T-helper 2 cell treated with Interferon-gamma antibody and Interleukin-4, amounts not matched to agents 100 ng/mL and 5 ng/mL, for 36 hours (primary cell): ENCODE results near the gene KCNQ1OT1. TPM values are rescaled to one million over a fixed set of nuclear protein-coding genes. Genes with fewer than 3 reads are reported as not detected.

Experiments used
- intact Hi-C: fragments of 100-400 bp; cut with micrococcal nuclease; formaldehyde crosslinking; loops from one replicate; pipeline ENCODE4 v1.15.1; 2023
- total RNA-seq: library from RNA; stranded (reverse); gene quantifications from 2 replicates; pipeline ENCODE4 v1.2.3, GENCODE V29; 2022

The KCNQ1OT1 gene
- total RNA-seq, 1 donor from 2014 or later = 0.48 TPM

DNA sequence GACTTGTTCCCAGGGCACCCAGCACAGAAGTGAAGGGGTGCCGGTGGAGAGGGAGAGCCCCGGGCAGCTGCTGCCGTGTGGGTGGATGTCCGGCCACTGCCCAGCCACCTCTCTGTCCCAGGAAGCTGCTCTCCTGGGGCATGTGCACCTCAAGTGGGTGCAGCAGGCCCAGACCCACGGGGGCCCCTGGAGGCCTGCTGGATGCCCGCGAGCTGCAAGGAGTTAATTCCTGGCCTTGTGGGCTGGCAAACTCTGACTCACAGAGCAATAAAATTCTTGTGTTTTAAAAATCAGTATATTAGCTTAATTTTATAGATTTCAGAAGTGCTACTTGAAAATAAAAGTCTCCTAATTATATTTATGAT lies 37.4 kb upstream of the KCNQ1OT1 start:
- intact Hi-C loops = no loop called here

DNA sequence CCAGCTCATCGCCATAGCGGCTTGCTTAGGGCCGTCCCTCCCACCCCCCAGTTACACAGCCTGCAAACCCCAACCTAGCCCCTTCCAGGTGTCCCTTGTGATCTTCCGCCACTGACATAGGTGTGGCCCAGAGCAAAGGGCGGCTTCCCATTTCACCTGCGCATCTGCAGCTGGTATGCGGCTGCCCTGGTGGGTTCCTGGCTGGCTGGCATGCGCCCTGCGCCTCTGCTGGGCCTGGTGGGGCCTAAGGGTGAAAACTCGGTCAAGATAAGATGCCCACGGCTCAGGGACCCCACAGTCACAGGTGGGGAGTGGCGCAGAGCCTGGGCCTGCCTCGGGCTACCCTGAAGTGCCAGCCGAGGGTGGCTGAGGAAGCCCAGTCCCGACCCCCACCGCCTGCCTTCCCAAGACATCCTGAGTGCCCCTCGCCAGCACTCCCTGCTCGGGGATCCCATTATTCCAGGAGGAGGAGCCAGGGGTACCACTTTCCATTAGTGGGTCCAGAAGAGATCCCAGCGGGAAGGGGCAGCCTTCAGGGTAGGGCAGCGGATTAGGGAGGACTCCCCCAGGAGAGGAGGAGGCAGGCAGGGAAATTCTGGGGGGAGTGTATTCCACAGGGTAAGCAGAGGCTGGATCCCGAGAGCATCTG lies 36.9 kb upstream of the KCNQ1OT1 start:
- intact Hi-C loops = no loop called here

DNA sequence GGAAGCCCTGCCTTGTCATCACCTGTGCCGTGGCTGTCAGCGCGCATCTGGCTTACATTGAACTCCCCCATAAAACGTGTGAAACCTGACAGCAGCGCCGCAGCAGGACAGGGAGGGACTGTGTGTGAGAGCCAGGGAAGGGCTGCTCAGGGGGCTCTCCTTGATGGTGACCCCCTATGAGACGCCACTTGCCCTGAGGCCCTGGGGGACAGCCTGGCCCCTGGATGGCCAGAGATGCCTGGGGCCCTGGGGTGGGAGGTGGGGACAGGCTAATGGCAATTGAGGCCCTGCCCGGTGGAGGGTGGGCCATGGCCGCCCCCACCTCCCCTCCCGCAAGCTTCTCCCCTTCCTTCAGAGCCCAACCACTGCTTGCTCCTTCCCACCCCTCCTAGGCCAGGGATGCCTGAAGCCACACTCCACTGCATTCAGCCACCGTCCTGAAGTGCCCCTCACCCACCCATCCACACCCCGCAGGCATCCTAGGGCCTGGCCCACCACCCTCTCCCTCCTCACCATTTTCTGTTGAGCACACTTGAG lies 35.3 kb upstream of the KCNQ1OT1 start:
- intact Hi-C loops = no loop called here

DNA sequence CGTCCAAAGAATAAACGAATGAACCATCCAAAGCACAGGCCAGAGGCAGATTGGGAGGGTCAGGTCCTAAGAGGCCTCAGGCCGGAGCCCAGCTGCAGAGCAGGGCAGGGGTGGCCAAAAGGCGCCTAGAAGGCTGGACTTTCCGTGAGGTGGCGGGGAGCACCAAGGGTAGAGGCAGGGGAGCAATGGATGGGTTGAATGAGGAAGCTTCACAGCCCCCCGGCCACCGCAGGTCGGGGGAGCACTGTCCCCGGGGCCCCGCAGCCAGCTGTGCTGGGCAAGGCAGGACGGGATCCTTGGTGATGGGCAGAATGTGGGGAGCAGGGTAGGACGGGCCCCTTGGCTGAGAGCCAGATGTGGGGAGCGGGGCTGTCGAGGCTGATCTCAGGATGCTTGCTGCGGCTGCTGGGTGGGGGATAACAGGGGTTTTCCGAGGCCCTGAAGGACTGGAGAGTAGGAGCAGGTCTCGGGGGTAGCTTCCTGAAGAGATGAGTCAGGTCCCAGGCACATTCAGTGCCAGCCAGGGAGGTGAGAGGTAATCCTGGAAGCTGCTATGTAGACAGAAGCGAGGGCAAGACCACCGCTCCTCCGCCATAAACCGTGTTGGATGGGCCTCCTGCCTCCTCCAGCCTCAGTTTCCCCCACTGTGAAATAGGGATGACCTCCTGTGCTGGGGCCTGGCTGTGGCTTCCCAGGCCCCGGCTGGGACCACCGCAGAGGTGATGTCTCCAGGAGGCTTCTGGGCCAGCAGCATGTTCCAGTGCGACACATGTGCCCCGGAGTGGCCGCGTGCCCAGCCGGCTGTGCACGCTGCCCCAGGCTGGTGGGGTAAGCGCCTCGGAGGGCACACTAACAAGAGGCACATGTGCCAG lies 34.6 kb upstream of the KCNQ1OT1 start:
- intact Hi-C loops = no loop called here

DNA sequence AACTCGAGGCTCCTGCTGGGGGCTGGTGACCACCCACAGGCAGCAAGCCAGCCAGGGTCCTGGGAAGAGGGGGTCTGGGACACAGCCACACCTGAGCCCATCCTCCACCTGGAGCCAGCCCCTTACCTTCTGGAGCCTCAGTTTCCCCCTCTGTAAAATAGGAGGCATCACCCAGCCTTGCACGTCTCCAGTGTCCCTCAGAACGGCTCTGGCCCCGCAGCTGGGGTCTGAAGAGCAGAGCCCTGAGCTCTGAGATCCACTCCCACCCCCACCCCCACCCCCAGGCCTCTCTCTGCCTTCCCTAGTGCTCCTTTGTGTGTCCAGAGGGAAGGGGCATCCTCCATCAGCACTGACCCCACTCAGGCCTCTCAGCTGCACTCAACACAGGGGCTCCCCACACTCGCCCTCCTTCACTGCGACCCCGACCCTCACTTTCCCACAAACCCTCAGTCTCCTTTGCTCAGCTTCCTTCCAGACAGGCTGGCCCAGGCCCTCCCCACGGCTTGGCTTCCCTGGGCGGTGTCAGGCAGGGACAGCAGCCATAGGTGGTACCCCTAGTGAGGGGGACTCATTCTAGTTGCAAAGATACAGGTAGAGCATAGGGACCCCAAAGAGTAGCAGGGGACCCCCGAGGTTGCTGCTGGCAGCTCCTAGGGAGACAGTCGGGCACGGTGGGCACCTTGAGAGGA lies 33.3 kb upstream of the KCNQ1OT1 start:
- intact Hi-C loops = no loop called here

DNA sequence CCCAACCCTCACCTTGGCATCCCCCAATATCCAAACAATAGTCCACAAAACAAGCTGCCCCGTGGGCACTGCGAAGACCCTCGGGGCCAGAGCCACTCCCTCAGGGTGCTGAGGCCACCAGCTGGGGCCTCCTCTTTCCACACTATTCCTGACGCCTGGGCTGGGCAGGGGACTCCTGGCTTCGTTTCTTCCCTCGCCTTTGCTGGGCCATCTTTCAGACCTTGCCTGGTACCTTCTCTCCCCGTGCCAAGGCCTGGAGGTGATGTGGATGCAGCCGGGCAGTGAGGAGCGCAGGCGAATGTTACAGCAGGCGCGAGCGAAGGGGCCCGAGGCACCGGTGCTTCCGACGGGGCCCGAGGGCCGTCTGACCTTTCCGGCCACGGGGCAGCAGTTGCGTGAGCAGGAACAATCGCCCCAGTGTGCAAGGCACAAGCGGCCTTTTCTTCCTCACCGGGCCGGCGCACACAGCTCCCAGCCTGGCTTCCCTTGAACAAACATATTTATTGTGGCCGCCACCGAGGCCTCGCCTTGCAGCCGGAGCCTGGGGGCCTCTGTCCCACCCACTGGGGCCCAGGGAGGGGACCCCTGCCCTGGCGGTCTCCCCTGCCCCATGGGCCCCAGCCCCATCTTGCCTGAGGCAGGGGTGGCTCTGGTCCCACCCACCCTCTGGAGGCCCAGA lies 32.6 kb upstream of the KCNQ1OT1 start:
- intact Hi-C loops = no loop called here

DNA sequence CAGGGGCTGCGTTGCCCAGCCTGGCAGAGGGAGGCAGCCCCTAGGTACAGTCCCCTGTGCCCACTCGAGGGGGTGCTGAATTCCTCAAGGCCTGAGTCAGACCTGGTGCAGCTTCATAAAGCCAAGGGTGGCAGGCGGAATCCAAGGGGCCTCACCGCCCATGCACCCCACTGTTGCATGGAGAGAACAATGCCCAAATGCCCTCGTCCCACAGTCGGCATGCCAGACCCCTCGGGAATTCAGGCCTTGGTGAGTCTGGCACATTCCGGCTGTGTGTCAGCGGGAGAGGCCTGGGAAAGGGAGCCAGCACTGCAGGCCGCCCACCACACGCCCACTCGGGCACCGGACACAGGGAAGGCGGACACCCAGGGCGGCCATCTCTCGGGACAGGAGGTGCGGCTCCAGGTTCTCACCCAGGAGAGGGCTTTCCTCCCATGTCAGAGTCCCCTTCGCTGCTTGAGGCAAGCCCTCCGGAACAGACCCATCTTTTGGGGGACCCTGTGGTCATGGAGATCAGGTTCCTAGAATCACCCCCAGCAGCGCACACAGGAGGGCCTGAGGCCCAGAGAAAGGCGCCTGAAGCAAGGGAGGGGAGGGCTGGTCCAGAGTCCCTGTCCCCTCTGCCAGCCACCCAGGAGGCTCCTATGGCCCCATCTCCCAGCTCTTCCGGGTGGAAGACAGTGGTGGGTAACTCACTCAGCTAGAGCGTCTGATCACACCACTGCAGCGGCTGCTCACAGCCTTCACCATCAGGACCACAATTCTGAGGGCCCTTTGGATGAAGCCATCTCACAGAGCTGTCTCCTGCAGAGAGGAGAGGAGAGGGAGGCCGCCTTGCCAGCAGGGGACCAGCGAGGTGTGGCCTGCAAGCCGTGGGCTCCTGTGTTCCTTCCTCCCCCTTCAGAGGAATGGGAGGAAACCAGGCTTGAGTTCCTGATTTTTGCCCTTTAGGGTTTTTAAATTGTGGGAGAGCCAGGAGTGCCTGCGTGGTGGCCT lies 31.6 kb upstream of the KCNQ1OT1 start:
- intact Hi-C loops = no loop called here

DNA sequence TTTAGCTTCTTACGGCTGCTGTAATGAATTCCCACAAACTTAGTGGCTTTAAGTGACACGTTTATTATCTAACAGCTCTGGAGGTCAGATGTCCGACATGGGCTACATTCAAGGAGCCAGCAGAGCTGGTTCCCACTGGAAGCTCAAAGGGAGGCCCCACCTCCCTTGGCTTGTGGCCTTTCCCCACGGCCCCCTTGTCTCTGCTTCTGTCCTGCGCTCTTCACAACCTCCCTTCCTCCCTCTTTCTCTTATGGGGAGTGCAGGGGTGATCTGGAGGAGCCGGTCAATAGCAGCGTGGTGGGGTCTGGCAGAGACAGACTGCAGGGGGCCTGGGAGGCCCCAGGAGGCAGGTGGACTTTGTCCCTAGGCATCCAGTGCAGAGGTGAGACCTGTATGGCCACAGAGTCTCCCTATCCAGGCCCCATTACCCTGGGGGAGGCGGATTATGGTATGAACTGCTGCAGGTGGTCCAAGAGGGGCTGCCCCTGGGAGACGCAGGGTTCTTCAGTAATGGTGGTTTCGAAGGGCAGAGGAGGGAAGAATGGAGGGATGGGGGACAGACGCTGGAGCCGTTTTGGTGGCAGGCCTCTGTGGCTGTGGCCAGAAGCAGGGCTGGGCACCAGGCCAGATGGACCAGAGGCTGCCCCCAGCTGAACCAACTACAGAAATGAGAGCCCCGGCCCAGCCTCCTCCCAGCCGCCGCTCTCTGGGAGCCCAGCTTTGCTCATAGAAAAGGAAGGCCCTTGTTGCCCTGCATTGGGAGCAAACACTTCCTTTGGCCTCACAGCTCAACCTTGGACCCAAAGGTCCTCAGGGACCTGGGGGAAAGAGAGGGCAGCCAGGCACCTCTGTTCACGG lies 30.7 kb upstream of the KCNQ1OT1 start:
- intact Hi-C loops = no loop called here

DNA sequence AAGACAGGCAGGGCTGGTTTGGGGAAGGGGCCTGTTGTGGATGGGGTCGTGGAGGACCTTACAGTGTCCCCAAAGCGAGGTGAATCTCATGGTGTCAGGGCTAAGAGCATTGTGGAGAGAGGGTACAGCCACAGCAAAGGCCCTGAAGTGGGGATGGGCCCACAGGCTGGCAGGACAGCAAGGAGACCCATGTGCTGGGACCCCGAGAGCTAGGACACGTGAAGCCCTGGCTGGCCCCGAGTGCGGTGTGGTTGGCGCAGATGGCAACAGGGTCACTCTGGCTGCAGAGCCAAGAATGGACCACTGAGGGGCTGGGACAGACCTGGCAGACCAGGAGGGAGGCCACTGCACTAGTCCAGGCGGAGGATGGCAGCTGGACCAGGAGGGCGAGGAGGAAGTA lies 30.0 kb upstream of the KCNQ1OT1 start:
- intact Hi-C loops = no loop called here

DNA sequence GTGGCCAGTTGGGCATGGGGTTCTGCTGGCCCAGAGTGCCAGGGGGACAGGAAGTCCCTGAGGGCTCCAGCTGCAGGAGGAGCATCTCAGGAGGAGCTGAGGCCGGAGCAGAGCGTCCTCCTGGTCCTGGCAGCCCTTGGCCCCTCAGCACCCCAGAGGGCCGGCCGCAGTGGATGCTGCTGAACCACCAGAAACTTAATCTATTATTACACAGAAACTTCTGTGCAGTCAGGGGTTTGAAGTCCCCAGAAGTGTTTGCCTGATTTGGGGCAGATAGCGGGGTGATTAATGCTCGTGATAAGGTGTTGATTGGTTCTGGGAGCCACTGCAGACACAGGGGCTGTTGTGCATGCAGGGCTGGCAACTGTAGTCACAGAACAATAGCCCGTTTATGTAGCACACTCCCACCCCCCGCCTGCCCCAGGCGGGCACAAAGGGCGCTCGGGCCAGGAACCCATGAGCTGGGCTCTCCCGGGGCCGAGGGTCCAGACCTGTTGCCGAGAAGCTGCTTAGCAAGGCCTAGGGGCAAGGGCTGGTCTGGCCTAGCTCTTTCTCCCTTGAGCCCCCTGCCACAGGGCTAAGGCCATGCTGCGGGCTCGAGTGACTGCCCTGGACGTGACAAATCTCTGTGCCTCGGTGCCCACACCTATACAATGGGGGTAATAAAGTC lies 29.0 kb upstream of the KCNQ1OT1 start:
- intact Hi-C loops = no loop called here

DNA sequence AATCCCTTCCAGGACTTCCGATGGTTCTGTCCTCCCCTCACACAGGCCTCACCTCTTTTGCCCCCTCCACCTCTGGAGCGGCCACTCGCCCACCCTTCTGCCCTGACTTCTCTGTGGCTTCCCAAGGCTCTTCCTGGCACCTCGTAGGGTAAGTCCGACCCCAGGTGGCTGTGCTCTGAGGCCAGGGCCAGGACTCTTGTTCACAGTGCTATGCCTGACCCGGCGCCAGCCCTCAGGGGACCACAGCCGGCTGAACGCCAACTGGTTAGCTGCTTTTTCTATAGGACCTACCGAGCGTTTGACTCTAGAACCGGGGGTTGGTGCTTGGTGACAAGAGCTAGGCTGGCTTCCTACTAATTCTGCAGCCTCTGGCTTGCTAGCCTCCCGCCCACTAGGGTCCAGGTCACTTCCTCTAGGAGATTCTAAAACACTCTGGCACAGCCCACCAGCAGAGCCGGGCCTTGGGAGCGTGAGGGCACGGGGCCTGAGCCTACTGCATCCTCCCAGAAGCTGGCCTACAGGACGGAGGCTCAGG lies 28.4 kb upstream of the KCNQ1OT1 start:
- intact Hi-C loops = no loop called here

DNA sequence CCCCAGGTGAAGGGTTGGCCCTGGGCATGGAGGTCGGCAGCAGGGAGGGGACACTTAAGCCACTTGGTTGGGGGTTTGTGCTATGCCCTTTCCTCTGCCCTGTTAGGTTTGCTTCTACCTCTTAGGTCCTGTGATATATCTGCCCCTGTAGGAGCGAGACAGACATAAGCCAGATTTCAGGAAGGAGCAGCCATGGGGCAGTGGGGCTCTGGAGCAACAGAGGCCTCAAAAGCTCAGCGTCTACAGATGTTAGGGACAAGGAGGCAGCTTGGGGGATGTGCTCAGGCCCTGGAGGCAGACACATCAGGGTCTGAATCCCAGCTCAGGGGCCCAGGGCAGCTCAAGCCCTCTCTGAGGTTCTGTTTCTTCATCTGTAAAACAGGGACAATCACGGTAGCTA lies 27.2 kb upstream of the KCNQ1OT1 start:
- intact Hi-C loops = no loop called here

DNA sequence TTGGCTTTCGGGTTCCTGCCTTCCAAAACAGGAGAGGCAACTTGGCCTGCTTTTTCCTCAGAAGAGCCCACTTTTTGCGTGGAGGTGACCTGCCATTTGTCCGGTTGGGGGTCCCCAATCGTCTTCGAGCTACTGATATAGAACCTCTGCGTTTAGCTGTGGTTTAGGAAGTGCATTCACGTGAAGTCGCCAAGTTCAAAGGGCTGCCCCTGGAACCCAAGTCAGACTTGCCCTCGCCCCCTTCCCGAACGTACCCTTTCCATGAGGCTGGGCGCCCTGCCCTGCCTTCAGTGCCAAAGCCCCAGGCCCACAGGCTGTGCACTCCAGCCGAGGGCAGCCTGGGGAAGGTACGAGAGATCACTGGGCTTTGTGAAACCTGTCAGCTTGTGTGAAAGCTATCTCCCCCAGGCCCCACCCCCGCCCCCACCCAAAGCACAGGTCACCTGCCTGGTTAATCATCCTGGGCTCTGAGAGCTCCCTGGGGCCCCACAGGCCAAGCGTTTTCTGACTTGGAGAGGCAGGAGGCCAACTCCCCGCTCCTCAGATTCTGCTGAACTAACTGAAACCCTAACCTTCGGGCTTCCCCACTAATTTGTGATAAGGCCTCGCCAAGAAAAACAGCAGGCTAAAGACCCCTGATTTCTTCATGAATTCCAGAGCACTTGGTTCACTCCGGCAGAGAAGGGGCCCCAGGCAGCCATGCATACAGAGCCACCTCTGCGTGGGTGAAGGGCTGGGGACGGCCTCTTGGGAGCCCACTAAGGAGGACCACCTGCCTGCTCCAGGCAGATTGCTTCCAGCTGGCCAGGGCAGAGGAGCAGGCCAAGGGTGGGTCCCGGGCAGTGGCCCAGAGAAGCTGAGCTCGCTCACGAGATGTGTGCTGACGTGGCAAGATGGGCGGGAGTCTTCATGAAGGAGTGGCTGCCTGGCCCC lies 25.8 kb upstream of the KCNQ1OT1 start:
- intact Hi-C loops = no loop called here

DNA sequence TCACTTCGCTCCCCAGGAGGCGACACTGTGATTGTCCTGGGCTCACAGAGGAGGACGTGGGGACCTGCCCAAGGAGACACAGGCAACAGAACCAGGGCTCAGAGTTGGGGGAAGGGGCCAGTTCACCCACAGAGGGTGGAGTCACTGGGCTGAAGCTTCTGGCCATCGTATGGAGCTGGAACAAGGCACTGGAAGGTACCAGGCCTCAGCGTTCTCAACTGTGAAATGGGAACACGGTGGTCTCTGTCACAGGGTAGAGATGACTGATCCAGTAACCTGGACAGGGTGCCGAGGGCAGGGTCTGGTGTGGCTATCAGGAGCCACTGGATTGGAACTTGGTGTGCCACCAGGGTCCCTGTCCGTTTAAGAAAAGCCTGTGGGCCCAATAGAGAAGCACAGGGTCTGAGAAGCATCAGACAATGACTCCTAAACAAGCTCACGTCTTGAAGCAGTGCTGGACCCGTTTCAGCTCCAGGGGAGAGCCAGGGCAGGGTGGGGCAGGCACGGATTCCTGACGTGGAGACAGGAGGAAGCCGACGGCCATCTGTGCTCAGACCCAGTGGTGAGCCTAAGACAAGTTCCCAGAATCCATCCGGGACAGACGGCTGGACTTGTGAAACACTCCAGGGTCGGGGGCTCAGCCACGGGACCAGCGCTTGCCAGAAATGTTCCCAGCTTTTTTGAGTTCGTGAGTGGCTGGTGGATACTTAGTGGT lies 25.0 kb upstream of the KCNQ1OT1 start:
- intact Hi-C loops = no loop called here

DNA sequence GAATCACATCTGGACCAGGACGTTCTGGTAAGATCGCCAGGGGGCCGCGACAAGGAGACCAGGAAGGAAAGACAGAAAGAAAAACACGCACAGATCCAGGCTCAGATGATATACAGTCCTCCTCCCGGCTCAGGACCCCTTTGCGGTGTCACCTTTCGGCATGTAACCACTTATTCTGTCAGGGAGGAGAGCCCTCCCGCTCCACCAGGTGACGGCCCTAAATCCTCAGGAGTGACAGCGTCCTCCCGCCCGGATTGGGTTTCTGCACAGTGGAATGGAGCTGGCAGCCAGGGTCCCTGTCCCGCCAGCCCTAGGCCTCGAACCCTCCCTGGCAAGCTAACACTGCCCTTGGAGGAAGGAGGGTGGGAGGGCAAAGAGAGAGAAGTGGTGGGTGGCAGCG lies 24.3 kb upstream of the KCNQ1OT1 start:
- intact Hi-C loops = no loop called here

DNA sequence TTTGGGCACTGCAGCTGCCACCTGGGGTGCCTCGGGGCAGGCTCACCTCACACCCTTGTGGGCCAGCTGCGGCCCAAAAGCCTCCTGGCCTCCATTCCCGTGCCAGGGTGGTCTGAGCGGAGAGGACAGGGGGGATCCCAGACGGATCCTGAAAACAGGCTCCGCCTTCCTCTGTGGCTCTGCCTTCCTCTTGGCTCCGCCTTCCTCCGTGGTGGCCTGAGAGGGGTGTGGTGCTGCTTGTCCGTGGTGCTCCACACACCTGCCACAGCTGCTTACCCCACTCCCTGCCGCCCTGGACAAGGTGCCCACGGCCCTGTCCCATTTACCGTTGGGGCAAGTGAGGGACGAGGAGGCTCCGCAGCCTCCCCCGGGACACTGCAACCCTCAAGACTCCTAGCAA lies 23.2 kb upstream of the KCNQ1OT1 start:
- intact Hi-C loops = no loop called here
